Sigmoid colon (tissue), 7 donors: Measurements from ENCODE around the gene MLPH. TPM values are rescaled to one million over a fixed set of nuclear protein-coding genes. Genes with fewer than 3 reads are reported as not detected.

ENCODE experiments used
- DNase-seq: peaks from one replicate; pipeline ENCODE4 v3.0.0-alpha.2; 2019
- H3K27ac ChIP-seq, 4 donors: fragments of 200-600 bp; sonication (generic); one replicate each; pipeline ENCODE4 v1.5.1; 2016 to 2019; ENCODE audit warnings: mild to moderate bottlenecking in 1 of 4
- H3K27me3 ChIP-seq, 3 donors: fragments of 200-600 bp; sonication (generic); one replicate each; pipeline ENCODE4 v1.5.1; 2019; ENCODE audit warnings: mild to moderate bottlenecking in 1 of 3
- H3K36me3 ChIP-seq, 4 donors: fragments of 200-600 bp; sonication (generic); one replicate each; pipeline ENCODE4 v1.5.1; 2016 to 2019
- H3K4me1 ChIP-seq, 4 donors: fragments of 200-600 bp; sonication (generic); one replicate each; pipeline ENCODE4 v1.5.1; 2017 to 2019
- H3K4me3 ChIP-seq, 4 donors: fragments of 200-600 bp; sonication (generic); one replicate each; pipeline ENCODE4 v1.5.1; 2017 to 2019; ENCODE audit warnings: mild to moderate bottlenecking in 2 of 4, moderate library complexity in 1 of 4
- H3K9me3 ChIP-seq, 4 donors: fragments of 200-600 bp in 3 of 4; sonication (generic) in 3 of 4; one replicate each; pipeline versions ENCODE4 v1.5.1 to v1.6.1; 2013 to 2019
- EP300 ChIP-seq, 4 donors: sonication (generic); formaldehyde crosslinking; IDR thresholded peaks; one replicate each; pipeline ENCODE4 v1.6.1; 2017; ENCODE audit warnings: antibody characterized with exemption in 4 of 4
- POLR2A ChIP-seq, 2 donors: fragments of 450-650 bp; IDR thresholded peaks; one replicate each; pipeline ENCODE4 v1.6.1; 2016; ENCODE audit warnings: antibody characterized with exemption in 2 of 2, mild to moderate bottlenecking in 2 of 2, moderate library complexity in 2 of 2
- POLR2AphosphoS5 ChIP-seq, 4 donors: sonication (generic); formaldehyde crosslinking; IDR thresholded peaks; one replicate each; pipeline ENCODE4 v1.6.1; 2017; ENCODE audit warnings: antibody characterized with exemption in 4 of 4
- WGBS, 2 donors: extraction: QIAGEN DNeasy Blood & Tissue Kit; methylation state at CpG; one replicate each; pipeline ENCODE4 v1.1.7; 2013; 5-methylcytosine and 5-hydroxymethylcytosine counted together
- intact Hi-C: fragments of 100-400 bp; cut with DNase I; formaldehyde crosslinking; loops from one replicate; pipeline ENCODE4 v1.15.1; 2023
- polyA plus RNA-seq, 3 donors: library from polyadenylated mRNA; stranded (reverse); fragments of 200-250 nt; gene quantifications; one replicate each; pipeline ENCODE4 v1.2.3, GENCODE V29; 2013
- total RNA-seq, 4 donors: library from RNA; depleted of rRNA; stranded (reverse); fragments of >200 nt; gene quantifications; one replicate each; pipeline ENCODE4 v1.1.0, GENCODE V29; 2016
- TF ChIP-seq, protein P1 (sequence below), 4 experiments: fragments of 450-650 bp in 3 of 4; fragments of 200-600 bp in 1 of 4; IDR thresholded peaks; one replicate each; pipeline ENCODE4 v1.5.1; 2016 to 2019; ENCODE audit warnings: antibody characterized with exemption in 4 of 4, mild to moderate bottlenecking in 3 of 4, moderate library complexity in 2 of 4
- donor health status: healthy with polysubstance abuse.
- donor health status: Bipolar disorder and iron deficiency.
- donor health status: healthy.

The MLPH gene
- total and polyA plus RNA-seq, 7 donors = 1.8 to 79.3 (median 21.9) TPM

DNA sequence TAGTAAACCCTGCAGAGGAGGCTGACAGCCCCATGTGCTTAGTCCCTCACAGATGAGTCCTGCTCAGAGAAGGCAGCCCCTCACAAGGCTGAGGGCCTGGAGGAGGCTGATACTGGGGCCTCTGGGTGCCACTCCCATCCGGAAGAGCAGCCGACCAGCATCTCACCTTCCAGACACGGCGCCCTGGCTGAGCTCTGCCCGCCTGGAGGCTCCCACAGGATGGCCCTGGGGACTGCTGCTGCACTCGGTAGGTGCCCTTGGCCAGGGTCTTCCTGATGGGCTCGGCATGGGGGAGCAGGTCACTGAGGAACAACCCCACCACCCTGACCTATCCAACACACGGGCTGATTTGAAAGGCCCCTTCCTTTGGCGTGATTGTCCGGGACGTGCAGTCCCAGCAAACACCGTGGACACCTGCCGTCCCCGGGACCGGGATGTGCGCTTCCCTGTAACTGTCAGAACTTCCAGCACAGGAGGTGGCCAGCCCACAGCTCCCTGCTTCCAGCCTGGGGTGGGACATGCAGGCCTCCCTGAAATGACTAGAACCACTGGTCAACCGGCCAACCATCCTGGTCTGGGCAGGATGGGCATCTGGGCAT, 38.6 kb downstream of the MLPH start:
- no peaks in the 10 kb centered on the region for H3K4me1 ChIP-seq
- H3K27ac ChIP-seq = no peak overlapping the region
- 95 to 96% methylated on average over 17 of the region's 17 CpGs for WGBS, 2 donors
- H3K27me3 ChIP-seq = no peaks in the 10 kb centered on the region
- intact Hi-C loops = no loop called here
- no peaks in the 10 kb centered on the region for H3K36me3 ChIP-seq
- H3K4me3 ChIP-seq = no peak overlapping the region
- TF ChIP-seq, protein P1, sequence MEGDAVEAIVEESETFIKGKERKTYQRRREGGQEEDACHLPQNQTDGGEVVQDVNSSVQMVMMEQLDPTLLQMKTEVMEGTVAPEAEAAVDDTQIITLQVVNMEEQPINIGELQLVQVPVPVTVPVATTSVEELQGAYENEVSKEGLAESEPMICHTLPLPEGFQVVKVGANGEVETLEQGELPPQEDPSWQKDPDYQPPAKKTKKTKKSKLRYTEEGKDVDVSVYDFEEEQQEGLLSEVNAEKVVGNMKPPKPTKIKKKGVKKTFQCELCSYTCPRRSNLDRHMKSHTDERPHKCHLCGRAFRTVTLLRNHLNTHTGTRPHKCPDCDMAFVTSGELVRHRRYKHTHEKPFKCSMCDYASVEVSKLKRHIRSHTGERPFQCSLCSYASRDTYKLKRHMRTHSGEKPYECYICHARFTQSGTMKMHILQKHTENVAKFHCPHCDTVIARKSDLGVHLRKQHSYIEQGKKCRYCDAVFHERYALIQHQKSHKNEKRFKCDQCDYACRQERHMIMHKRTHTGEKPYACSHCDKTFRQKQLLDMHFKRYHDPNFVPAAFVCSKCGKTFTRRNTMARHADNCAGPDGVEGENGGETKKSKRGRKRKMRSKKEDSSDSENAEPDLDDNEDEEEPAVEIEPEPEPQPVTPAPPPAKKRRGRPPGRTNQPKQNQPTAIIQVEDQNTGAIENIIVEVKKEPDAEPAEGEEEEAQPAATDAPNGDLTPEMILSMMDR (IDR thresholded peaks at IDR 0.05) = no peak
- no peak for TF ChIP-seq POLR2AphosphoS5 (IDR thresholded peaks at IDR 0.05)
- TF ChIP-seq POLR2A (IDR thresholded peaks at IDR 0.05) = no peak
- no peak for TF ChIP-seq EP300 (IDR thresholded peaks at IDR 0.05)
- no peak for DNase-seq
- no peaks in the 10 kb centered on the region for H3K9me3 ChIP-seq

DNA sequence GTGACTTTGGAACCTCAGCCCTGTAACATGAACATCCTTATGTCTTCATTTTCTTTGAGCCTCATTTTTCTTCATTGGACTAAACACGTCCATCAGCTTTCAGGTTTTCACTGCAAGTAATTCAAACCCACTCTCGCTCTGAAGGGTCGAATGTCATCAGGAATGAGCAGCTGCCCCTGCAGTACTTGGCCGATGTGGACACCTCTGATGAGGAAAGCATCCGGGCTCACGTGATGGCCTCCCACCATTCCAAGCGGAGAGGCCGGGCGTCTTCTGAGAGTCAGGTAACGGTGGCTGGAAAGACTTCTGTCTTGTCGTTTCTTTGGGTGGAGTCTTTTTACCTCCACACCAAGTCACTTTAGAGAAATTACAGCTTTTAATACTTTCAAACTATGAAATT, 40.2 kb downstream of the MLPH start:
- Histone ChIP-seq H3K27ac (no peak overlapping the region), H3K27me3 (no peaks in the 10 kb centered on the region), H3K4me1 (no peaks in the 10 kb centered on the region), H3K4me3 (no peak overlapping the region), H3K9me3 (no peaks in the 10 kb centered on the region), H3K36me3 (no peaks in the 10 kb centered on the region)
- intact Hi-C loops = no loop called here
- no peak for DNase-seq
- TF ChIP-seq EP300 (IDR thresholded peaks at IDR 0.05) (no peak), POLR2AphosphoS5 (IDR thresholded peaks at IDR 0.05) (no peak)
- 93 to 95% methylated on average over 11 of the region's 11 CpGs for WGBS, 2 donors

DNA sequence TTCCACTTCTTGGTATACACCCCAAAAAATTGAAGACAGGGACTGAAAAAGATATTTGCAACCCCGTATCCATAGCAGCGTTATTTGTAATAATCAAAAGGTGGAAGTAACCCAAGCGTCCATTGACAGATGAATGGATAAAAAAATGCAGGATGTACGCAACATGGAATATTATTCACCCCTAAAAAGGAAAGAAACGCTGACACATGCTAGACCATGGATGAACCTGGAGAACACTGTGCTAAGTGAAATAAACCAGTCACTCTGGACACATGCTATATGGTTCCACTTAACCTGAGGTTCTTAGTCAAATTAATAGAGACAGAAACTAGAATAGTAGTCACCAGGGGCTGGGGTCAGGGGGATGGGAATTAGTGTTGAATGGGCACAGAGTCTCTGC, 40.7 kb downstream of the MLPH start:
- H3K36me3 ChIP-seq = no peaks in the 10 kb centered on the region
- intact Hi-C loops = no loop called here
- no peak overlapping the region for H3K27ac ChIP-seq
- no peak overlapping the region for H3K4me3 ChIP-seq
- no peak for DNase-seq
- WGBS, 2 donors = 94 to 98% methylated on average over 5 of the region's 5 CpGs
- TF ChIP-seq POLR2A (IDR thresholded peaks at IDR 0.05) (no peak), EP300 (IDR thresholded peaks at IDR 0.05) (no peak), POLR2AphosphoS5 (IDR thresholded peaks at IDR 0.05) (no peak)
- TF ChIP-seq, protein P1 (IDR thresholded peaks at IDR 0.05) = no peak
- no peaks in the 10 kb centered on the region for H3K27me3 ChIP-seq
- H3K9me3 ChIP-seq = no peaks in the 10 kb centered on the region
- H3K4me1 ChIP-seq = no peaks in the 10 kb centered on the region

DNA sequence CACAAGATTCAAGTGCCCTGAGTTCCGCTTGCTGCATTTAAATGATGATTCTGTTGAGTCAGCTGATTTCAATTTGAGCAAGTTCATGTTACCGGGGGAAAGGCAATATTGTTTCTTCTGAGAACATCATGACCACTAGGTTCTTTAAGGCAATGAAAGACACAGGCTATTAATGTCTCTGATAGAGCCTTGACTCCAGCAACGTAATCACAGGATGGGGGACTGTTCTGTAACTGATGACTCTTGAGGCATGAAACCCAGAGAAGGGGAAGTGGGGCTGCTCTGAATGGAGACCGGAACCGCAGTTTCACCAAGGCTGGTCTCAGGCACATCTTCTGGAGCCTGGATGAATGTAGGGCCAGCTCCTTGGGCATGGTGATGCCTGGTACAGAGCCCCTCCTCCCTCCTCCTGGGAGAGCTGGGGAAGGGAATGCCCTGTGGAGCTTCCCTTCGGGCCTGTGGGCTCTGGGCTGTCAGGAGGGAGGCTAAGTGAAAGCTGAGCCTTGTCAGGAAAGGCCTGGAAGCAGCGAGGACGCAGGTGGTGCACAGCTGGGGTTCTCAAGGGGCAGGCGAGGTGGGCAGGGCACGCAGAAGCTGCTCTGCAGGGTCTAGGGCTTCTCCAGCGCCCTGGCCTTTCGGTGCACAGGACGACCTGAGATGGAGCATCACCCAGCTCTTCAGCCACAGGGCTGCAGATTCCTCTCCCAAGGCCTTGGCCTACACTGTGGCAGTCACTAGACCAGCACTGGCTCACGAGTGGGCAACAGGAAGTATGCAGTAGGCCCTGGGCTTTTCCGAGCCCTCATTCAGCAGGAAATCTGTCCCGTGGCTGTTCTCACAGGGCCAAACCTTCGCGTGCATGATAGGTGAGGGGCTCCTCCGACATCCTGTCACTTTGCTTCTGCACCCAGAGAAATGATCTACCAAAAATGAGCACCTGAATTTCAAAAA, 42.7 kb downstream of the MLPH start:
- Histone ChIP-seq H3K4me1 (no peaks in the 10 kb centered on the region), H3K27me3 (no peaks in the 10 kb centered on the region), H3K9me3 (no peaks in the 10 kb centered on the region), H3K36me3 (no peaks in the 10 kb centered on the region), H3K27ac (no peak overlapping the region), H3K4me3 (no peak overlapping the region)
- no peak for DNase-seq
- TF ChIP-seq EP300 (IDR thresholded peaks at IDR 0.05) (no peak), POLR2A (IDR thresholded peaks at IDR 0.05) (no peak), POLR2AphosphoS5 (IDR thresholded peaks at IDR 0.05) (no peak)
- TF ChIP-seq, protein P1 (IDR thresholded peaks at IDR 0.05) = no peak
- 88 to 92% methylated on average over 19 of the region's 19 CpGs for WGBS, 2 donors
- intact Hi-C loops = no loop called here
